ENCODE results near the gene NXNL1. TPM values are rescaled to one million over a fixed set of nuclear protein-coding genes. Genes with fewer than 3 reads are reported as not detected.

The NXNL1 gene
- total and polyA plus RNA-seq, 2 of the 8 experiments (the other 6 are each of a cell fraction or from before 2014, with no cell fraction given), result not detected

GRCh38 chr19:17488593-17489391 lies 28.1 kb upstream of the NXNL1 start:
- Histone ChIP-seq H3K4me2 (ENCODE audit: insufficient read depth in 1 of 2, low read depth in 2 of 2, low read length in 2 of 2) (peak overlapping the region; percentile 84 to 99), H4K8ac (ENCODE audit: extremely low read depth, insufficient read depth, low read length) (peak overlapping the region; percentile 84; the same call in 1 of the 2 replicates), H2BK120ac (replicated peaks; ENCODE audit: low read depth, low read length) (no peak overlapping the region), H3K27me3 (replicated peaks in 1 of 4; ENCODE audit: control insufficient read depth in 3 of 4, extremely low read depth in 1 of 4, insufficient read depth in 3 of 4, low read length in 3 of 4) (no peaks in the 10 kb centered on the region), H3K36me3 (ENCODE audit: control insufficient read depth in 2 of 4, insufficient read depth in 4 of 4, low read length in 3 of 4) (no peaks in the 10 kb centered on the region), H2AK5ac (ENCODE audit: low read depth, low read length) (no peak overlapping the region), H3K23me2 (ENCODE audit: low read depth, low read length) (peaks cover 6% of the 10 kb centered on the region), H3K4me1 (replicated peaks in 1 of 4; ENCODE audit: control insufficient read depth in 3 of 4, insufficient read depth in 4 of 4, low read length in 3 of 4) (peaks cover 0 to 19% (median 15%) of the 10 kb centered on the region in 4 experiments; a peak in 6 of 7 replicates), H3K79me2 (ENCODE audit: control insufficient read depth in 1 of 2, insufficient read depth in 2 of 2, low read length in 2 of 2) (no peaks in the 10 kb centered on the region), H2BK5ac (ENCODE audit: low read depth, low read length) (peak overlapping the region; percentile 88; the same call in 1 of the 2 replicates), H4K20me1 (replicated peaks in 1 of 2; ENCODE audit: control insufficient read depth in 1 of 2, insufficient read depth in 2 of 2, low read length in 2 of 2) (no peaks in the 10 kb centered on the region), H4K91ac (replicated peaks; ENCODE audit: insufficient read length, low read length) (peak overlapping the region; percentile 6), H4K5ac (ENCODE audit: insufficient read length, low read depth, low read length) (peak overlapping the region; percentile 49), H3K14ac (ENCODE audit: insufficient read length) (no peak overlapping the region), H2BK20ac (ENCODE audit: low read length) (no peak overlapping the region), H2AFZ (ENCODE audit: low read length) (peak overlapping the region; percentile 99), H3K9me3 (ENCODE audit: insufficient read depth in 2 of 2, low read depth in 1 of 2, low read length in 1 of 2) (no peaks in the 10 kb centered on the region), H3K18ac (ENCODE audit: extremely low read depth, low read length) (peak overlapping the region; percentile 85), H2BK12ac (ENCODE audit: low read depth, low read length) (peak overlapping the region; percentile 90; the same call in 1 of the 2 replicates), H3K23ac (ENCODE audit: insufficient read length) (no peak overlapping the region), H3K56ac (replicated peaks; ENCODE audit: insufficient read length, low read depth, low read length) (no peak overlapping the region), H3K4ac (replicated peaks; ENCODE audit: insufficient read length, low read depth, low read length) (no peak overlapping the region), H3K27ac (ENCODE audit: low read depth, low read length) (no peak overlapping the region), H3K9ac (replicated peaks in 1 of 4; ENCODE audit: extremely low read depth in 1 of 4, low read depth in 3 of 4, low read length in 3 of 4) (peak overlapping the region in 1 of 4 experiments; percentile 31; a peak in 3 of 7 replicates), H3K79me1 (ENCODE audit: low read depth, low read length) (no peaks in the 10 kb centered on the region), H2BK15ac (ENCODE audit: low read length) (peak overlapping the region; percentile 95; the same call in 1 of the 2 replicates), H3K4me3 (ENCODE audit: extremely low read depth in 1 of 4, insufficient read depth in 2 of 4, low read depth in 3 of 4, low read length in 4 of 4) (peak overlapping the region; percentile 14 to 65 (median 50); a peak in 7 of 8 replicates)
- WGBS, 2 experiments (ENCODE audit: extremely low coverage in 1 of 2, insufficient coverage in 1 of 2, insufficient read length in 1 of 2, insufficient replicate concordance in 2 of 2, low coverage in 1 of 2, low lambda C conversion rate in 2 of 2, missing lambda C conversion rate in 1 of 2), result 3% methylated on average over 26 of the region's 31 CpGs; no CpG with 5 or more reads in 1 of the 2 experiments
- peak; percentile 96 to 97 for DNase-seq (ENCODE audit: low read depth in 1 of 2, low spot score in 2 of 2)
- ChIA-PET CTCF (ENCODE audit: partially characterized antibody) (interaction anchor here (0.8 to 3.5 kb wide), 10 partner anchors 9 to 94 kb away, joined by 3 to 13 read pairs (median 4); partner anchors contain the start of gene PGLS), POLR2A (ENCODE audit: partially characterized antibody) (interaction anchor here (0.7 to 1.9 kb wide), 7 partner anchors 9 to 61 kb away, joined by 3 to 11 read pairs (median 3); partner anchors contain the start of genes PGLS and SLC27A1)
- peak; percentile 80 for FAIRE-seq
- TF ChIP-seq ASH2L (IDR thresholded peaks at IDR 0.05; ENCODE audit: low read length) (peak; percentile 20), MAX (IDR thresholded peaks at IDR 0.05) (peak; percentile 98), GTF2F1 (IDR thresholded peaks at IDR 0.05; ENCODE audit: borderline replicate concordance, low read depth, low read length) (no peak), POLR2AphosphoS5 (IDR thresholded peaks at IDR 0.05; ENCODE audit: low read depth, low read length) (no peak), SP4 (IDR thresholded peaks at IDR 0.05; ENCODE audit: low read length) (peak; percentile 78), KDM4A (IDR thresholded peaks at IDR 0.05; ENCODE audit: low read depth, low read length, severe bottlenecking) (peak; percentile 70), POLR2A (IDR thresholded peaks at IDR 0.05; ENCODE audit: control extremely low read depth in 1 of 2, low read depth in 2 of 2, low read length in 2 of 2) (peak; percentile 29 to 71; a peak in 2 of 3 replicates), ATF2 (IDR thresholded peaks at IDR 0.05; ENCODE audit: low read length) (no peak; the same call in 1 of the 2 replicates), RBBP5 (IDR thresholded peaks at IDR 0.05; ENCODE audit: borderline replicate concordance, low read depth, low read length) (0 out of 2 replicates have a peak, but pooled peaks have one; percentile 51), TEAD4 (IDR thresholded peaks at IDR 0.05; ENCODE audit: low read depth, low read length) (peak; percentile 13; the same call in 1 of the 2 replicates)

Data from H1 (cell line).